Gastrocnemius medialis (tissue), 4 donors: ENCODE results near the gene GALNT18. TPM values are rescaled to one million over a fixed set of nuclear protein-coding genes. Genes with fewer than 3 reads are reported as not detected.

Source experiments
- ATAC-seq, 2 donors: fragments of 150-250 bp; one replicate each; pipeline ENCODE4 v1.9.1; 2016
- DNase-seq, 2 donors: peaks; one replicate each; pipeline ENCODE4 v3.0.0-alpha.2; 2019
- H3K27ac ChIP-seq, 4 donors: fragments of 200-600 bp; sonication (generic); 1 replicate in 1 of 4; 2 replicates in 3 of 4; pipeline ENCODE4 v1.5.1; 2016 to 2018; ENCODE audit warnings: mild to moderate bottlenecking in 2 of 4, moderate library complexity in 1 of 4
- H3K27me3 ChIP-seq, 3 donors: fragments of 200-600 bp; sonication (generic) in 2 of 3; 1 replicate in 1 of 3; 2 replicates in 2 of 3; pipeline versions ENCODE4 v1.5.1 to v1.6.0; 2016 to 2019; ENCODE audit warnings: mild to moderate bottlenecking in 1 of 3, moderate library complexity in 1 of 3
- H3K36me3 ChIP-seq, 2 donors: fragments of 200-600 bp; sonication (generic) in 1 of 2; one replicate each; pipeline ENCODE4 v1.5.1; 2017 to 2018
- H3K4me1 ChIP-seq, 2 donors: fragments of 200-600 bp; sonication (generic) in 1 of 2; one replicate each; pipeline ENCODE4 v1.5.1; 2016 to 2017; ENCODE audit warnings: mild to moderate bottlenecking in 2 of 2
- H3K4me3 ChIP-seq, 4 donors: fragments of 200-600 bp; sonication (generic) in 3 of 4; 1 replicate in 1 of 4; 2 replicates in 3 of 4; pipeline ENCODE4 v1.5.1; 2016 to 2019; ENCODE audit warnings: mild to moderate bottlenecking in 2 of 4
- H3K9me3 ChIP-seq, 3 donors: fragments of 200-600 bp; sonication (generic) in 2 of 3; 1 replicate in 1 of 3; 2 replicates in 2 of 3; pipeline ENCODE4 v1.5.1; 2016 to 2019
- CTCF ChIP-seq, 5 experiments: fragments of 450-650 bp in 3 of 5; fragments of 200-600 bp in 2 of 5; sonication (generic) in 2 of 5; IDR thresholded peaks in 4 of 5; conservative IDR thresholded peaks in 1 of 5; 1 replicate in 4 of 5; 2 replicates in 1 of 5; pipeline ENCODE4 v1.5.1; 2016 to 2019; ENCODE audit warnings: antibody characterized with exemption in 5 of 5, mild to moderate bottlenecking in 3 of 5, moderate library complexity in 3 of 5
- POLR2A ChIP-seq, 2 donors: fragments of 450-650 bp; IDR thresholded peaks; one replicate each; pipeline ENCODE4 v1.6.1; 2017; ENCODE audit warnings: antibody characterized with exemption in 2 of 2, mild to moderate bottlenecking in 2 of 2, moderate library complexity in 2 of 2
- in situ Hi-C, 4 donors: fragments of 200-750 bp; cut with MboI; loops; one replicate each; pipeline versions ENCODE4 v1.15.0 to v1.8.0; 2017; ENCODE audit warnings: low sequenced_read_pairs in 4 of 4
- intact Hi-C: fragments of 100-400 bp; cut with DNase I; formaldehyde crosslinking; loops from one replicate; pipeline ENCODE4 v1.15.1; 2023; ENCODE audit warnings: low total_unique reads
- total RNA-seq, 4 donors: library from RNA; depleted of rRNA; stranded (reverse); fragments of >200 nt; gene quantifications; one replicate each; pipeline versions ENCODE4 v1.1.0 to v1.2.3, GENCODE V29; 2016

The GALNT18 gene
- total RNA-seq, 4 donors from 2014 or later: 10.5 to 29.2 (median 11.2) TPM

- in situ Hi-C loops: no loop called here
- peaks cover 7 to 21% of the 10 kb centered on the region in 2 donors for H3K4me1 ChIP-seq
Measured at GRCh38 chr11:11567936-11568650, 53.7 kb downstream of the GALNT18 start.

GRCh38 chr11:11565636-11566035 is 56.2 kb downstream of the GALNT18 start:
- no peaks in the 10 kb centered on the region for H3K9me3 ChIP-seq
- no peak overlapping the region for H3K27ac ChIP-seq
- peaks cover 7 to 21% of the 10 kb centered on the region in 2 donors for H3K4me1 ChIP-seq
- intact Hi-C loops: no loop called here
- H3K27me3 ChIP-seq: no peaks in the 10 kb centered on the region
- TF ChIP-seq CTCF (IDR thresholded peaks at IDR 0.05 in 4 of 5, conservative IDR thresholded peaks at IDR 0.05 in 1 of 5) (no peak), POLR2A (IDR thresholded peaks at IDR 0.05) (no peak)
- in situ Hi-C loops: no loop called here
- DNase-seq (no peak), ATAC-seq (no peak)
- H3K36me3 ChIP-seq: no peaks in the 10 kb centered on the region
- no peak overlapping the region for H3K4me3 ChIP-seq

More at GRCh38 chr11:11567936-11568650, 53.7 kb downstream of the GALNT18 start:
- ATAC-seq (no peak), DNase-seq (no peak)
- H3K9me3 ChIP-seq: no peaks in the 10 kb centered on the region
- H3K27me3 ChIP-seq: no peaks in the 10 kb centered on the region
- no peak for TF ChIP-seq CTCF (IDR thresholded peaks at IDR 0.05 in 4 of 5, conservative IDR thresholded peaks at IDR 0.05 in 1 of 5)
- TF ChIP-seq POLR2A (IDR thresholded peaks at IDR 0.05): no peak
- H3K36me3 ChIP-seq: no peaks in the 10 kb centered on the region
- no peak overlapping the region for H3K4me3 ChIP-seq
- intact Hi-C loops: no loop called here
- H3K27ac ChIP-seq: no peak overlapping the region

- no peak for TF ChIP-seq POLR2A (IDR thresholded peaks at IDR 0.05)
- no peak for TF ChIP-seq CTCF (IDR thresholded peaks at IDR 0.05 in 4 of 5, conservative IDR thresholded peaks at IDR 0.05 in 1 of 5)
- ATAC-seq (no peak), DNase-seq (no peak)
- H3K27me3 ChIP-seq: no peaks in the 10 kb centered on the region
- intact Hi-C loops: no loop called here
- H3K36me3 ChIP-seq: no peaks in the 10 kb centered on the region
- no peak overlapping the region for H3K27ac ChIP-seq
- H3K9me3 ChIP-seq: no peaks in the 10 kb centered on the region
- in situ Hi-C loops: no loop called here
- H3K4me3 ChIP-seq: no peak overlapping the region
- peaks cover 2 to 14% of the 10 kb centered on the region in 2 donors for H3K4me1 ChIP-seq
Measured at GRCh38 chr11:11563200-11563975, 58.4 kb downstream of the GALNT18 start.

- no peak overlapping the region for H3K27ac ChIP-seq
- no peak overlapping the region for H3K4me3 ChIP-seq
- H3K9me3 ChIP-seq: no peaks in the 10 kb centered on the region
- TF ChIP-seq CTCF (IDR thresholded peaks at IDR 0.05 in 4 of 5, conservative IDR thresholded peaks at IDR 0.05 in 1 of 5): no peak
- no peak for TF ChIP-seq POLR2A (IDR thresholded peaks at IDR 0.05)
- in situ Hi-C loops (no loop called here), intact Hi-C loops (no loop called here)
- H3K27me3 ChIP-seq: no peaks in the 10 kb centered on the region
- peaks cover 3 to 10% of the 10 kb centered on the region in 2 donors for H3K4me1 ChIP-seq
- ATAC-seq (no peak), DNase-seq (no peak)
- no peaks in the 10 kb centered on the region for H3K36me3 ChIP-seq
Measured at GRCh38 chr11:11561991-11562390, 59.8 kb downstream of the GALNT18 start.
